ENCODE results near the gene BCL2.

DNA sequence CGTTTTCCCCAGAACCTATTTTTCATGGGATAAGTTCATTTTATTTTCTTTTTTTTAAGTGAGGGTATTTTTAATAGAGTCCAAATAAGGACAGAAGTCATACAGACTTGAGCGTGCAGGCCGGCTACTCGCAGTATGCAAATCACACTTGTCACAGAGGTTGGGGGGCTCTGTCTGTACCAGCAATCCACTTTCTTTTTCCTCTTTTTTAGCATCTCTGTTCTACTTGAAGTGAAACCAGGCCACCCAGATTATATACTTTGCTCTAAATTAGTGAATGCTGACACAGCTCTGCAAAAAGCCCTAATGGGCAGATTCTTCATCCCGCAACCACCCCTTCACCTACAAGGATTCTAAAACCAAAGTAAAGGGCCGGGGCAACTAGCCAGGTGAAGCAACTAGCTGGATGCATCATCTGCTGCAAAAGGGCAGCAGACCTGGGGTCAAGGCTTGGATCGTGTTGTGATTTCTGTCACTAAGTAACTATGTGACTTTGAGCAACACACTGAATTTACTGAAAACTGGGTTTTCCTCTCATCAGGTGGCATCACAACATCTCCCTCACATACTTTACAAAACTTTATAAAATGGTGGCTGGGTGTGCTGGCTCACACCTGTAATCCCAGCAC is 29.1 kb upstream of the BCL2 start:
- no peak for TF ChIP-seq CTCF (IDR thresholded peaks at IDR 0.05; ENCODE audit: low read depth, low read length)
- TF ChIP-seq EZH2phosphoT487 (IDR thresholded peaks at IDR 0.05; ENCODE audit: low read depth) = no peak
